ENCODE measurements around the gene ASTL.

DNA sequence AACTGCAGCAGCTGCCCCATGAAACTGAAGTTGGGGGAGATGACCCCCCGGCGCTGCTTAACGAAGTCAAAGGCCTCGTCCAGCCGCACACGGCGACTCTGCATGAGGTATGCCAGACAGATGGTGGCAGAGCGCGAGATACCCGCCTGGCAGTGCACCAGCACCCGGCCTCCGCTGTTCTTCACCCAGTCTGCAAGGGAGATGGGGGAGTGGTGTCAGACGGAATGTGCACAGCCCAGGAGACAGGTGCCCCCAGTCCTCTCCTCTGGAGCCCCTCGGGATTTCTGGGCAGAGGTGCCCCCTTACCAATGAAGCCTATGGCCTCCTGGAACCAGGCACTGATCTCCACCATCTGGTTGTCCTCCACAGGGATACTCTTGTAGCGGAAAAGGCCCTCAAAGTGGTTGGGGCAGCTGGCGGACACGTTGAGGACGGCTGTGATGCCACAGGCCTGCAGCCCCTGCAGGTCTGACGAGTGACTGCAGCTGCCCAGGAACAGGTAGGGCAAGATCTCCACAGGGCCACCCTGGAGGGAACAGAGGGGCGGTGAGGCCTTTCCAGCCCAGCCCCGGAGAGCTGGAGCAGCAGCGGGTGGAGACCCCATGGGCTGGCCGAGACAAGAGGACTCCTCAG is 5.7 kb upstream of the ASTL start:
- TF ChIP-seq EP300 (IDR thresholded peaks at IDR 0.05; ENCODE audit: low read depth in 2 of 2, low read length in 2 of 2) (no peak), EP300 (CRISPR knock-in tag; IDR thresholded peaks at IDR 0.05; ENCODE audit: borderline replicate concordance) (no peak)
- TF ChIP-seq, protein P1, sequence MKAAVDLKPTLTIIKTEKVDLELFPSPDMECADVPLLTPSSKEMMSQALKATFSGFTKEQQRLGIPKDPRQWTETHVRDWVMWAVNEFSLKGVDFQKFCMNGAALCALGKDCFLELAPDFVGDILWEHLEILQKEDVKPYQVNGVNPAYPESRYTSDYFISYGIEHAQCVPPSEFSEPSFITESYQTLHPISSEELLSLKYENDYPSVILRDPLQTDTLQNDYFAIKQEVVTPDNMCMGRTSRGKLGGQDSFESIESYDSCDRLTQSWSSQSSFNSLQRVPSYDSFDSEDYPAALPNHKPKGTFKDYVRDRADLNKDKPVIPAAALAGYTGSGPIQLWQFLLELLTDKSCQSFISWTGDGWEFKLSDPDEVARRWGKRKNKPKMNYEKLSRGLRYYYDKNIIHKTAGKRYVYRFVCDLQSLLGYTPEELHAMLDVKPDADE (CRISPR knock-in tag; IDR thresholded peaks at IDR 0.05), result no peak
- TF ChIP-seq, protein P2, sequence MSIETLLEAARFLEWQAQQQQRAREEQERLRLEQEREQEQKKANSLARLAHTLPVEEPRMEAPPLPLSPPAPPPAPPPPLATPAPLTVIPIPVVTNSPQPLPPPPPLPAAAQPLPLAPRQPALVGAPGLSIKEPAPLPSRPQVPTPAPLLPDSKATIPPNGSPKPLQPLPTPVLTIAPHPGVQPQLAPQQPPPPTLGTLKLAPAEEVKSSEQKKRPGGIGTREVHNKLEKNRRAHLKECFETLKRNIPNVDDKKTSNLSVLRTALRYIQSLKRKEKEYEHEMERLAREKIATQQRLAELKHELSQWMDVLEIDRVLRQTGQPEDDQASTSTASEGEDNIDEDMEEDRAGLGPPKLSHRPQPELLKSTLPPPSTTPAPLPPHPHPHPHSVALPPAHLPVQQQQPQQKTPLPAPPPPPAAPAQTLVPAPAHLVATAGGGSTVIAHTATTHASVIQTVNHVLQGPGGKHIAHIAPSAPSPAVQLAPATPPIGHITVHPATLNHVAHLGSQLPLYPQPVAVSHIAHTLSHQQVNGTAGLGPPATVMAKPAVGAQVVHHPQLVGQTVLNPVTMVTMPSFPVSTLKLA (IDR thresholded peaks at IDR 0.05), result no peak
